Smooth muscle cell of the brain vasculature (primary cell): ENCODE data around the gene CEP85L.
"Not testable (repeated sequence)": the region's sequence is repeated elsewhere in the genome, so short reads cannot be mapped to it uniquely, and the experiment has no call there.

ENCODE experiments used
- DNase-seq: peaks from one replicate; pipeline ENCODE4 v3.0.0-alpha.2; 2012; ENCODE audit warnings: low read depth, low spot score

Gene CEP85L

GRCh38 chr6:118500130-118501015 is 151.0 kb downstream of the CEP85L start:
- no peak for DNase-seq

DNA sequence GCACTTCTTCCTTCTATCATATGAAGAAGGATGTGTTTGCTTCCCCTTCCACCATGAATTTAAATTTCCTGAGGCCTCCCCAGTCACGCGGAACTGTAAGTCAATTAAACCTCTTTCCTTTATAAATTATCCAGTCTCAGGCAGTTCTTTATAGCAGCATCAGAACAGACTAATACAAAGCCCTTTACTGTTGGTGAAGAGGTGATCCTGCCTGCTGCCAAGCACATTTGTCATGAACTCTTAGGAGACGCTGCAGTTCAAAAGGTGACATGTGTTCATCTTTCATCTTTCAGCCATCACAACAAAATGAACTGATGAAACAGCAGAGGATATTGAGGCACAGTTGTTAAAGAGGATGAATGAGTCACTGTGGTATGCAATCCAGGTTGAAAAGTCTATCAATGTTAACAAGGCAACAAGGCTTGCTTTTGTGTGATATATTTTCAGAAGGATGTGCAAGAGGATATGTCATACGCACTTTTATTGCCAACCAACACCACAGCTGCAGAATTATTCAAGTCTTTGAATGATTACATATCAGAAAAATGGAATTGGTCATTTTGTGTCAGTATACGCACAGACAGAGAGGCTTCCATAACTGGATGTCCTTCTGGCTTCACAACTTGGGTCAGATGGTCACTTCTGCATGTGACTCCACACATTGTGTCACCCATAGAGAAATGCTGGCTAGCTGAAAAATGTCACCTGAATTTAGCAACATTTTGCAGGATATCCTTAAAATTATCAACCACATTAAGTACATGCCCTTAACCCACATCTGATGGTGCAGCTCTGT is 155.7 kb downstream of the CEP85L start:
- no peak for DNase-seq

DNA sequence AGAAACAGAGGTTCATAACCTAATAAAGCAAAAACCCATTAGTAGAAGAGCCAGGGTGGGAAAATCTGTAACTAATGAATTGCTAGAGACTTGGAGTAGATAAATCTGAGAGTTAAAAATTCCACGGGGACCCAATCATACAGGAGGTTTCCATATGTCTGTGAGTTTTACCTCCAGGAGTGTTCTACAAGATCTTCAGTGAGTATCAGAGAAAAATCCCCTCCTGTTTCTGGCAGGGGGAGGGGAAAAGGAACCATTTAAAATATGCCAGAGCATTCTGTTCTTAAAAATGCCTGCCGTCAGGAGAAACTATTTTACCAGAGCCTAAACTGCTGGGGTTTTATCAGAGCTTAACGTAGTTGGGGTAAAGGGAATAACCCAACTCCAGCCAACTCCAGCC is 157.3 kb downstream of the CEP85L start:
- DNase-seq = no peak

DNA sequence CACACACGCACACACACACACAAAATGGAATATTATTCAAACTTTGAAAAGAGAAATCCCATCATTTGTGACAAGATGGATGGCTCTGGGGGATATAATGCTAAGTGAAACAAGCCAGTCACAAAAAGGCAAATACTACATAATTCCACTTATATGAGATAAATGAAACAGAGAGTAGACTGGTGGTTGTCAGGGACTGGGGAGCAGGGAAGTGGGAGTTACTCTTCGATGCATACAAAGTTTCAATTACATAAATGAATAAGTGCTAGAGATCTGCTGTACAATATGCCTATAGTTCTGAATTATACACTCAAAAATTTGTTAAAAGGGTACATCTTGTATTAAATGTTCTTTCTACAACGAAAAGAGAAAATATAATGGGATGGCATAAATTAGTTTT is 161.4 kb downstream of the CEP85L start:
- DNase-seq = no peak

DNA sequence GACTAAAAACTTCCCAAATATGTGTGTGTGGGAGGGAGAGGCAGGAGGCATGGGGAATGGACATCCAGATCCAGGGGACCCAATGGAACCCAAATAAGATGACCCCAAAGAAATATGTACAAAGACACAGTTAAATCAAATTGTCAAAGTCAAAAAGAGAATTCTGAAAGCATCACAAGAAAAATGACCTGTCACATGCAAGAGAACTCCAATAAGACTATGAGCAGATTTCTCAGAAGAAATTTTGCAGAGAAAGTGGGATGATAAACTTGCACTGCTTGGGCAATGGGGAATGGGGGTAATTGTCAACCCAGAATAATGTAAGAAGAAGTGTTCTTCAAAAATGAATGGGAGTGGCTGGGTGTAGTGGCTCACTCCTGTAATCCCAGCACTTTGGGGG is 162.8 kb downstream of the CEP85L start:
- DNase-seq = no peak

GRCh38 chr6:118485601-118486550 is 165.5 kb downstream of the CEP85L start:
- no peak for DNase-seq

DNA sequence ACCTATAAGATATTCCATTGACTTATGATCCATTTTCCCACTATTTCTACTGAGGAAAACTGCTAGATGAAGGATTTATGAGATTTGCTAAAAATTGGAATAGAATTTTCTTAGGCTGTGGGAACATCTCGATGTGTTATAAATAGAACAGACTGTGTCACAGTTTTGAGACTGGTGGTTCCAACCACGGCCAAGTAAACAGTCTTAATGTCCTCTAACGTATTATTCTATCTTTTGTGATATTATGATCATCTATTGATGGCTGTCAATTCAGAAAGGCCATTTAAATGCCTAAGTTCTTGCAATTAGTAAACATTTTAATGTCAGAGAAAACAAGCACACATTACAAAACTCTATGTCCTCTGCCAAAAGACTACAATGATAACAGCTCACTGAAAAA is 174.8 kb downstream of the CEP85L start:
- no peak for DNase-seq

DNA sequence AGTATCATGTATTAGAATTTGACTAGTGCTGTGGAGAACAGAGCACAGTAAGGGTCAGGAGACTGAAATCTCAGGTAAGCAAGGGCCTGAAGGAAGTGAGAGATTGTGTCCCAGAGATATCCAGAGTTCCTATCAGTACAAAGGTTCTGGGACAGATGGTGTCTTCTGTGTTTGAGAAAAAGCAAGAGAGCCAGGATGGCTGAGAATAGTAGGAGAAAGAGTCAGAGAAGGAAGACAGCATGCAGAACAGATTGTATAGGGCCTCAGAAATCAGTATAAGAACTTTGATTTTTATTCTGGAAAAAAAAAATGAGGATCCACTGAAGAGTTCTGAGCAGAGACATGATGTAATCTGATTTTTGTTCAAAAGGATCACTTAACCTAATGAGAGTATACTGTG is 178.1 kb downstream of the CEP85L start:
- DNase-seq = no peak

DNA sequence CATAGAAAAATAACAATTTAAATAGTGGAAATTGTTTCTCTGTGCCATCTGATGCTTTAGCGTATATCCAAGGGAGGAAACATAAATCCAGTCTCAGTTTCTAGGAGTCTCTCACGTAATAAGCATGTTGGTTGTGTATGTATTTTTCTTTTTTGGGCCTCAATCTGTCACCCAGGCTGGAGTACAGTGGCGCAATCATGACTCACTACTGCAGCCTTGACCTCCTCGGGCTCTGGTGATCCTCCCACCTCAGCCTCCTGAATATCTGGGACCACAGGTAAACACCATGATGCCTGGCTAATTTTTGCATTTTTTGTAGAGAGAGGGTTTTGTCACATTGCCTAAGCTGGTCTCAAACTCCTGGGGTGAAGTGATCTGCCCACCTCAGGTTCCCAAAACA is 181.9 kb downstream of the CEP85L start:
- no peak for DNase-seq

- DNase-seq = peak; percentile 35
Observed at GRCh38 chr6:118468682-118469465, 182.5 kb downstream of the CEP85L start.

DNA sequence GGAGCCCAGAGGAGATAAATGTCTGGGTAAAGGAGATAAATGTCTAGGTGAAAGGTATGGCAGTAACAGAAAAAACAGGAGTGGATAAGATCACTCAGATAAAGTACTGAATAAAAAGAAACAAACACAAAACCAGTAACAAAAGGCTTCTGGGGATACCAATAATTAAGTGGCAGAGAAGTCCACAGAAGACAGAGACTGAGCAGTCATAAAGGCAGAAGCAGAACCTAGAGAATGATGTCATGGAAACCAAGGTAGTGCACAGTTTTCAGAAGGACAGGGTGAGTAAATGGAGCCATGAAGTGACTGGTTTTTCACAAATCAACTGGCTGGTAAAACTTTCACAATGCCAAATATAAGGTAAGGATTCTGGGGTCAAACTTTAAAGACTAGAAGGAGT is 184.2 kb downstream of the CEP85L start:
- DNase-seq = no peak

DNA sequence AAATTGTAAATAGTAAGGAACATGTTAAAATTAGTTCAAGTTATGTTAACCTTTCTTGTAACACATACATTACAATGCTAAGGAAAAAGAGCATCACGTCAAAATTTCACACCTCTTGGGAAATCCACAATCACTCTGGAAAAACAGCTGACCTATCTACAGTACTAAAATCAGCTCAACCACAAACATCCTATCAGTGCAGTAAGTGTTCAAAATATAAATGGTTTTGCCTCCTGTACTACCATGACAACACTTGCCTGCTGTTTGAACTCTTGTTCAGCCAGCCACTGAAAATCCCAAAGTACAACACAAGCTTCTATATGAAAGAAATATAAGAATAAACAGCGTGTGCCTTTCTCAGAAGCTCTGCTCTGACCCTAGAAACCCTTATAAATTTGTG is 186.8 kb downstream of the CEP85L start:
- DNase-seq = no peak

- no peak for DNase-seq
Observed at GRCh38 chr6:118460958-118461470, 190.4 kb downstream of the CEP85L start.

DNA sequence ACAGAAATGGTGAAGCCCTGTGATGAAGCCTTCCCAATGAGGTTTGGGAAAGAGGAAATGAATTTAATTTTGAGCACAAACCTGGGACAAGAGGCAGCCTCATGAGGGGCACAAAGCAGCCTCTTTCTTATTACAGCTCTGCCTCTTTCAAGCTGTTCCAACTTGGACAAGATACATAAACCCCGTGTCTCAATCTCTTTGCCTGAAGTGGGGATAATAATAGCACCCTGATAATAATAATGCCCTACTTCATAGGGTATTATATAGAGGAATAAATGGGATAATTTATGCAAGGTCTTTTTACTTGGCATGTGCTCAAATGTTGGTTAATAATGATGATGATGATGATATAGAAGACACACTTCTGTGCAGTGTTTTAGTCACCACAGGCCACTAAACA is 194.4 kb downstream of the CEP85L start:
- no peak for DNase-seq

DNA sequence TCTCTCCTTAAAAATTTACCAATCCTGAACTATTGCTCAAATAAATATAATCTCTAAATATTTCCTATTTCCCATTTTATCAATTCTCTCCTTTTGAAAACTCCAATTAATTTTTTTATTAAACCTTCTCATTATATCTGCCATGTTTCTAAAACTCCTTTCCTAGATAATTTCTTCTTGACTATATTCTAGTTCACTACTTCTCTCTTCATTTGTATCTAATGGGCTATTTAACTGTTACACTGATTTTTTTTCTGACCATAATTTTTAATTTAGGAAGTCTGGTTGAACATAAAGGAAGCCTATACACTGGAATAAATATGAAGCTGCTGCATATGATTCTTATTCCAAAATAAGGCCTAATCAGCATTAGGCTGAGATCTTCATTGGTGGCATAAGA is 199.6 kb downstream of the CEP85L start:
- DNase-seq = no peak

DNA sequence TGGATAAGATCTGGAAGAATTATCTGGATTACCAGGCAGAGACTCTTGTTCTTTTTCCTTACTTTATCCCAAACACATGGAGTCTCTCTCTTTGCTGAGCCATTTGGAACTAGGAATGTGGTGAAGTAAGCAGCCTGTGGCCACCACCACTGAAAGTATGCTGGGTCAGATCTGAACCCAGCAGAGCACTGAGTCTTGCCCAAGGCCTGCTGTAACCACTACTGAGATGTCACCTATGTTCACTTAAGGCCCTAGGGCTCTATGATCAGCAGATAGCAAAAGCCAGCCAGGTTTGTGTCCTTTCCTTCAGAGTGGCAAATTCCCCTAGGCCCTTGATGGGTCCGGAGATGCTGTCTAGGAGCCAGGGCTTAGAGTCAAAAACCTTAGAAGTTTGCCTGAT is 206.6 kb downstream of the CEP85L start:
- no peak for DNase-seq

GRCh38 chr6:118436482-118436881 is 214.9 kb downstream of the CEP85L start:
- no peak for DNase-seq

GRCh38 chr6:118434147-118434546 is 217.2 kb downstream of the CEP85L start:
- DNase-seq = not testable (repeated sequence)

DNA sequence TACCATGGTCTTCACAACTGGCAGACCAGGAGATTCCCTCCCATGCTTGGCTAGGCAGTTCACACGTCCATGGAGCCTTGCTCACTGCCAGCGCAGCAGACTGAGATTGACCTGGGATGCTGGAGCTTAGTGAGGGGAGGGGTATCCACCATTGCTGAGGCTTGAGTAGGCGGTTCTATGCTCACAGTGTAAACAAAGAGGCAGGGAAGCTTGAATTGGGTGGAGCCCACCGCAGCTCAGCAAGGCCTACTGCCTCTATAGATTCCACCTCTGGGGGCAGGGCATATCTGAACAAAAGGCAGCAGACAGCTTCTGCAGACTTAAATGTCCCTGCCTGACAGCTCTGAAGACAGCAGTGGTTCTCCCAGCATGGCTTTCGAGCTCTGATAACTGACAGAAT is 230.1 kb downstream of the CEP85L start:
- not testable (repeated sequence) for DNase-seq
